Tibial artery (tissue), 4 donors: ENCODE results near the gene PIK3CD.

Experiments used
- DNase-seq, 2 donors: peaks; one replicate each; pipeline ENCODE4 v3.0.0-alpha.2; 2019
- H3K27ac ChIP-seq, 2 donors: fragments of 200-600 bp; sonication (generic) in 1 of 2; 1 replicate in 1 of 2; 2 replicates in 1 of 2; pipeline ENCODE4 v1.5.1; 2018 to 2019; ENCODE audit warnings: mild to moderate bottlenecking in 1 of 2
- H3K27me3 ChIP-seq, 2 donors: fragments of 200-600 bp; sonication (generic) in 1 of 2; one replicate each; pipeline versions ENCODE4 v1.5.1 to v1.6.0; 2016 to 2019
- H3K36me3 ChIP-seq, 3 donors: fragments of 200-600 bp; sonication (generic) in 2 of 3; one replicate each; pipeline ENCODE4 v1.5.1; 2016 to 2019; ENCODE audit warnings: mild to moderate bottlenecking in 2 of 3
- H3K4me1 ChIP-seq, 4 donors: fragments of 200-600 bp; sonication (generic) in 2 of 4; 1 replicate in 3 of 4; 2 replicates in 1 of 4; pipeline ENCODE4 v1.5.1; 2016 to 2019
- H3K4me3 ChIP-seq, 2 donors: fragments of 200-600 bp; sonication (generic) in 1 of 2; 1 replicate in 1 of 2; 2 replicates in 1 of 2; pipeline ENCODE4 v1.5.1; 2018 to 2019; ENCODE audit warnings: mild to moderate bottlenecking in 2 of 2
- H3K9me3 ChIP-seq, 3 donors: fragments of 200-600 bp; sonication (generic) in 1 of 3; one replicate each; pipeline ENCODE4 v1.5.1; 2016 to 2019
- CTCF ChIP-seq, 2 experiments: fragments of 200-600 bp in 1 of 2; fragments of 450-650 bp in 1 of 2; IDR thresholded peaks; one replicate each; pipeline ENCODE4 v1.5.1; 2017 to 2019; ENCODE audit warnings: antibody characterized with exemption in 2 of 2, mild to moderate bottlenecking in 1 of 2, moderate library complexity in 1 of 2
- intact Hi-C: fragments of 100-400 bp; cut with DNase I; formaldehyde crosslinking; loops from one replicate; pipeline ENCODE4 v1.15.0; 2023; ENCODE audit warnings: low total_unique reads

PIK3CD gene

GRCh38 chr1:9649769-9650168, 1.8 kb upstream of the PIK3CD start:
- no peak for TF ChIP-seq CTCF (IDR thresholded peaks at IDR 0.05)
- H3K36me3 ChIP-seq = no peaks in the 10 kb centered on the region
- no peak overlapping the region for H3K4me3 ChIP-seq
- H3K9me3 ChIP-seq = no peaks in the 10 kb centered on the region
- no peak overlapping the region for H3K27ac ChIP-seq
- peaks cover 0 to 58% of the 10 kb centered on the region in 2 donors for H3K27me3 ChIP-seq
- intact Hi-C loops = no loop called here
- no peak for DNase-seq
- H3K4me1 ChIP-seq = peaks cover 0 to 19% (median 15%) of the 10 kb centered on the region in 4 donors

- peaks cover 0 to 58% of the 10 kb centered on the region in 2 donors for H3K27me3 ChIP-seq
- intact Hi-C loops = no loop called here
- H3K4me1 ChIP-seq = peaks cover 0 to 19% (median 15%) of the 10 kb centered on the region in 4 donors
- H3K27ac ChIP-seq = no peak overlapping the region
- no peaks in the 10 kb centered on the region for H3K9me3 ChIP-seq
- no peaks in the 10 kb centered on the region for H3K36me3 ChIP-seq
- DNase-seq = no peak
- no peak for TF ChIP-seq CTCF (IDR thresholded peaks at IDR 0.05)
- peak overlapping the region; percentile 36 to 44 for H3K4me3 ChIP-seq
These were observed 339 bp upstream of the PIK3CD start for GRCh38 chr1:9651220-9651564.

- Histone ChIP-seq H3K27ac (no peak overlapping the region), H3K4me3 (peak overlapping the region; percentile 36 to 44), H3K27me3 (peaks cover 0 to 58% of the 10 kb centered on the region in 2 donors), H3K4me1 (peaks cover 0 to 19% (median 15%) of the 10 kb centered on the region in 4 donors), H3K36me3 (no peaks in the 10 kb centered on the region), H3K9me3 (no peaks in the 10 kb centered on the region)
- TF ChIP-seq CTCF (IDR thresholded peaks at IDR 0.05) = no peak
- intact Hi-C loops = no loop called here
- no peak for DNase-seq
These were observed 1.1 kb downstream of the PIK3CD start for GRCh38 chr1:9652379-9653209.

- intact Hi-C loops = no loop called here
- DNase-seq = no peak
- H3K36me3 ChIP-seq = no peaks in the 10 kb centered on the region
- peak overlapping the region in 1 of 2 donors; percentile 44 for H3K4me3 ChIP-seq
- H3K27me3 ChIP-seq = peaks cover 0 to 57% of the 10 kb centered on the region in 2 donors
- TF ChIP-seq CTCF (IDR thresholded peaks at IDR 0.05) = no peak
- no peak overlapping the region for H3K27ac ChIP-seq
- H3K4me1 ChIP-seq = peaks cover 0 to 19% (median 15%) of the 10 kb centered on the region in 4 donors
- no peaks in the 10 kb centered on the region for H3K9me3 ChIP-seq
These were observed 1.6 kb downstream of the PIK3CD start for GRCh38 chr1:9653210-9653490.

- no peak for DNase-seq
- H3K9me3 ChIP-seq = no peaks in the 10 kb centered on the region
- peaks cover 0 to 19% (median 15%) of the 10 kb centered on the region in 4 donors for H3K4me1 ChIP-seq
- intact Hi-C loops = no loop called here
- H3K27ac ChIP-seq = no peak overlapping the region
- TF ChIP-seq CTCF (IDR thresholded peaks at IDR 0.05) = no peak
- H3K27me3 ChIP-seq = peaks cover 0 to 53% of the 10 kb centered on the region in 2 donors
- H3K36me3 ChIP-seq = no peaks in the 10 kb centered on the region
- no peak overlapping the region for H3K4me3 ChIP-seq
These were observed 2.0 kb downstream of the PIK3CD start for GRCh38 chr1:9653491-9654050.
